HEK293 (cell line): ENCODE measurements around the gene HMX2.

Experiments used
- CTCF ChIA-PET: fragments of 350-600 bp; formaldehyde crosslinking; extraction: SDS; loops from one replicate; lab custom pipeline; 2021; ENCODE audit warnings: antibody characterized with exemption; lab: Yijun Ruan, JAX
- POLR2A ChIA-PET: fragments of 300-600 bp; formaldehyde crosslinking; extraction: SDS; loops from one replicate; lab custom pipeline; 2020; ENCODE audit warnings: antibody characterized with exemption, inconsistent platforms; lab: Yijun Ruan, JAX
- H3K27ac ChIP-seq: fragments of 200-500 bp; sonication (Bioruptor generic); 2 replicates; pipeline ENCODE4 v1.5.1; 2014; ENCODE audit warnings: low read depth, low read length, control low read depth, inconsistent platforms; ENCODE audit errors: extremely low read depth
- H3K36me3 ChIP-seq, 2 experiments: fragments of 200-500 bp in 1 of 2; sonication (Bioruptor generic) in 1 of 2; 1 replicate in 1 of 2; 2 replicates in 1 of 2; pipeline ENCODE4 v1.5.1; 2014 to 2017; ENCODE audit warnings: inconsistent platforms in 2 of 2, low read length in 2 of 2; ENCODE audit not compliant: control insufficient read depth in 2 of 2, insufficient read depth in 1 of 2
- H3K4me1 ChIP-seq: fragments of 200-500 bp; sonication (Bioruptor generic); 2 replicates; pipeline ENCODE4 v1.5.1; 2014; ENCODE audit warnings: mild to moderate bottlenecking, low read length, inconsistent platforms; ENCODE audit not compliant: control insufficient read depth, insufficient read depth
- H3K4me3 ChIP-seq: 2 replicates; pipeline ENCODE4 v1.5.1; 2011; ENCODE audit warnings: low read depth, mild to moderate bottlenecking, control low read depth, low read length, moderate library complexity
- H3K9me3 ChIP-seq: fragments of 200-500 bp; sonication (Bioruptor generic); 2 replicates; pipeline ENCODE4 v1.5.1; 2014; ENCODE audit warnings: low read depth, low read length, inconsistent platforms; ENCODE audit not compliant: control insufficient read depth, insufficient read depth
- GLIS2 ChIP-seq: fragments of 450-650 bp; formaldehyde crosslinking; IDR thresholded peaks from 2 replicates; pipeline ENCODE4 v1.5.1; 2016; ENCODE audit warnings: missing biosample characterization, missing genetic modification characterization
- MEIS1 ChIP-seq: sonication (generic); formaldehyde crosslinking; IDR thresholded peaks from 2 replicates; pipeline ENCODE4 v1.8.1; 2022; ENCODE audit warnings: missing genetic modification reagents, mild to moderate bottlenecking, borderline replicate concordance
- OSR2 ChIP-seq: fragments of 450-650 bp; formaldehyde crosslinking; IDR thresholded peaks from 2 replicates; pipeline ENCODE4 v1.5.1; 2016; ENCODE audit warnings: missing biosample characterization, missing genetic modification characterization
- OVOL3 ChIP-seq: fragments of 450-650 bp; formaldehyde crosslinking; IDR thresholded peaks from 2 replicates; pipeline ENCODE4 v1.5.1; 2016; ENCODE audit warnings: missing biosample characterization, missing genetic modification characterization
- RBAK ChIP-seq: fragments of 450-650 bp; formaldehyde crosslinking; IDR thresholded peaks from 2 replicates; pipeline ENCODE4 v1.5.1; 2016; ENCODE audit warnings: missing biosample characterization, missing genetic modification characterization
- ZFHX2 ChIP-seq: fragments of 450-650 bp; formaldehyde crosslinking; conservative IDR thresholded peaks from 2 replicates; pipeline ENCODE4 v1.5.1; 2016; ENCODE audit warnings: missing biosample characterization, missing genetic modification characterization
- ZFP3 ChIP-seq: fragments of 450-650 bp; formaldehyde crosslinking; IDR thresholded peaks from 2 replicates; pipeline ENCODE4 v1.5.1; 2016; ENCODE audit warnings: low read depth, missing biosample characterization, missing genetic modification characterization
- ZFP37 ChIP-seq: fragments of 450-650 bp; formaldehyde crosslinking; IDR thresholded peaks from 2 replicates; pipeline ENCODE4 v1.5.1; 2016; ENCODE audit warnings: missing biosample characterization, missing genetic modification characterization
- ZNF175 ChIP-seq: fragments of 450-650 bp; formaldehyde crosslinking; IDR thresholded peaks from 2 replicates; pipeline ENCODE4 v1.5.1; 2016; ENCODE audit warnings: missing biosample characterization, missing genetic modification characterization
- ZNF223 ChIP-seq: fragments of 450-650 bp; formaldehyde crosslinking; IDR thresholded peaks from 2 replicates; pipeline ENCODE4 v1.5.1; 2016; ENCODE audit warnings: missing biosample characterization, missing genetic modification characterization
- ZNF23 ChIP-seq: fragments of 450-650 bp; formaldehyde crosslinking; IDR thresholded peaks from 2 replicates; pipeline ENCODE4 v1.5.1; 2016; ENCODE audit warnings: missing biosample characterization, missing genetic modification characterization, borderline replicate concordance
- ZNF248 ChIP-seq: fragments of 450-650 bp; formaldehyde crosslinking; IDR thresholded peaks from 2 replicates; pipeline ENCODE4 v1.5.1; 2017; ENCODE audit warnings: missing biosample characterization, missing genetic modification characterization
- ZNF266 ChIP-seq: fragments of 450-650 bp; formaldehyde crosslinking; IDR thresholded peaks from 2 replicates; pipeline ENCODE4 v1.5.1; 2016; ENCODE audit warnings: missing biosample characterization, missing genetic modification characterization, low read depth
- ZNF324 ChIP-seq: fragments of 450-650 bp; formaldehyde crosslinking; IDR thresholded peaks from 2 replicates; pipeline ENCODE4 v1.5.1; 2016; ENCODE audit warnings: missing biosample characterization, missing genetic modification characterization
- ZNF394 ChIP-seq: fragments of 450-650 bp; formaldehyde crosslinking; IDR thresholded peaks from 2 replicates; pipeline ENCODE4 v1.5.1; 2016; ENCODE audit warnings: missing biosample characterization, missing genetic modification characterization, mild to moderate bottlenecking, moderate library complexity, borderline replicate concordance
- ZNF416 ChIP-seq: fragments of 450-650 bp; formaldehyde crosslinking; IDR thresholded peaks from 2 replicates; pipeline ENCODE4 v1.5.1; 2016; ENCODE audit warnings: missing biosample characterization, missing genetic modification characterization
- ZNF426 ChIP-seq: fragments of 450-650 bp; formaldehyde crosslinking; IDR thresholded peaks from 2 replicates; pipeline ENCODE4 v1.5.1; 2017; ENCODE audit warnings: missing biosample characterization, missing genetic modification characterization, mild to moderate bottlenecking, inconsistent platforms, moderate library complexity
- ZNF433 ChIP-seq: fragments of 450-650 bp; formaldehyde crosslinking; IDR thresholded peaks from 2 replicates; pipeline ENCODE4 v1.5.1; 2016; ENCODE audit warnings: missing biosample characterization, missing genetic modification characterization, low read depth
- ZNF514 ChIP-seq: fragments of 450-650 bp; formaldehyde crosslinking; IDR thresholded peaks from 2 replicates; pipeline ENCODE4 v1.5.1; 2016; ENCODE audit warnings: missing biosample characterization, missing genetic modification characterization
- ZNF621 ChIP-seq: fragments of 450-650 bp; formaldehyde crosslinking; IDR thresholded peaks from 2 replicates; pipeline ENCODE4 v1.5.1; 2017; ENCODE audit warnings: missing biosample characterization, missing genetic modification characterization
- ZNF654 ChIP-seq: fragments of 450-650 bp; formaldehyde crosslinking; IDR thresholded peaks from 2 replicates; pipeline ENCODE4 v1.5.1; 2016; ENCODE audit warnings: low read depth, missing biosample characterization, missing genetic modification characterization
- ZNF747 ChIP-seq: fragments of 450-650 bp; formaldehyde crosslinking; IDR thresholded peaks from 2 replicates; pipeline ENCODE4 v1.5.1; 2016; ENCODE audit warnings: missing biosample characterization, missing genetic modification characterization
- TF ChIP-seq, protein P1 (sequence below): fragments of 450-650 bp; formaldehyde crosslinking; conservative IDR thresholded peaks from 2 replicates; pipeline ENCODE4 v1.5.1; 2016; ENCODE audit warnings: low read depth, missing biosample characterization, missing genetic modification characterization
- TF ChIP-seq, protein P2 (sequence below): sonication (generic); formaldehyde crosslinking; IDR thresholded peaks from 2 replicates; pipeline ENCODE4 v1.8.1; 2022; ENCODE audit warnings: mild to moderate bottlenecking, moderate library complexity, missing genetic modification reagents
- TF ChIP-seq, protein P3 (sequence below): fragments of 450-650 bp; formaldehyde crosslinking; IDR thresholded peaks from 2 replicates; pipeline ENCODE4 v1.5.1; 2016; ENCODE audit warnings: missing biosample characterization, missing genetic modification characterization
- TF ChIP-seq, protein P4 (sequence below): fragments of 450-650 bp; formaldehyde crosslinking; IDR thresholded peaks from 2 replicates; pipeline ENCODE4 v1.5.1; 2016; ENCODE audit warnings: missing biosample characterization, missing genetic modification characterization

Gene HMX2

DNA sequence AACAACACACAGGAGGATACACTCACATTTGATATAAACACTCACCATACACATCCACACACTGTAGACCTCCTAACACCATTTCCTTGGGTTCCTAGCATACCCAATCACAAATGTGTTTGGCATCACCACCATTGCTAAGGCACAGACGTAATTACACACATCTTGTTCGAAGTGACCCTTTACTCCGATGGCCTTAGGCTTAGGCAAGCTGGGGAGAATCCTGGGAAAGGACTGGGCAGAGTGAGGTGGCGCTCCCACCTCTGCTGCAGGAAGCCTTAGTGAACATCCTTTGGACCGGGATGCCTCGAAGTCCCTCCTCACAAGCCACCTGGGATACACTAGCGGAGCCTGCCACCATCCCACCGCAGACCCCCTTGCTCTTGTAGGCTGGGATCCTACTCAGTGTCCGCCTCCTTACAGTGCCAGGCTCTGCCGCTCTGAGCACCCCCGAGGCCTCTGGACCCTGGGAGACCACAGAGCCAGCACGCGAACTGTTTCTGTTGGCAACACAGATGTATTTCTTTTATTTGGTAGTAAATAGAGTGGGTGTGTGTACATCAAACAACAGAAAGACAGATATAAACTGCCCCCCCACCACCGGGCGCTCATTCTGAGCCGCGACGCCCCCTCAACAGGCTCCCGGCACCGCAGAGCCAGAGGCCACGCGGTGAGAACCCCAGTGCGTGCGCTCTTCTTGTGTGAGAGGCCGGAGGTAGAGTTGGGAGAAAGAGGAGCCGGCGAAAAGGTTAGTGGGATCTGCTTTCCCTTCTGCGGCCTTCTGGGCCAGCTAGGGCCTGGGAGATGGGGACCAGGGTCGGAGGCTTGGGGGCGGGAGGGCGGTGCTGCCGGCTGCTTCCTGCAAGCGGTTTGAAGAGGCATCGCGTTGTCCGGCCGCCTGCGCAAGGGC lies 5.9 kb upstream of the HMX2 start:
- Histone ChIP-seq H3K27ac (no peak overlapping the region), H3K9me3 (no peaks in the 10 kb centered on the region), H3K4me1 (no peaks in the 10 kb centered on the region), H3K4me3 (no peak overlapping the region), H3K36me3 (no peaks in the 10 kb centered on the region)
- ChIA-PET POLR2A (no interaction called here), CTCF (no interaction called here)
- TF ChIP-seq GLIS2 (no peak), ZNF416 (tag by site-specific recombination) (no peak), ZNF394 (tag by site-specific recombination) (no peak), ZNF433 (tag by site-specific recombination) (no peak), ZNF426 (tag by site-specific recombination) (no peak), ZNF654 (tag by site-specific recombination) (no peak), ZFHX2 (tag by site-specific recombination) (no peak), ZNF223 (tag by site-specific recombination) (no peak), ZNF324 (tag by site-specific recombination) (no peak), ZFP37 (tag by site-specific recombination) (no peak), ZFP3 (tag by site-specific recombination) (no peak), RBAK (tag by site-specific recombination) (no peak), ZNF621 (tag by site-specific recombination) (no peak), MEIS1 (CRISPR knock-in tag) (no peak), ZNF266 (no peak), ZNF175 (tag by site-specific recombination) (no peak)
- TF ChIP-seq, protein P1, sequence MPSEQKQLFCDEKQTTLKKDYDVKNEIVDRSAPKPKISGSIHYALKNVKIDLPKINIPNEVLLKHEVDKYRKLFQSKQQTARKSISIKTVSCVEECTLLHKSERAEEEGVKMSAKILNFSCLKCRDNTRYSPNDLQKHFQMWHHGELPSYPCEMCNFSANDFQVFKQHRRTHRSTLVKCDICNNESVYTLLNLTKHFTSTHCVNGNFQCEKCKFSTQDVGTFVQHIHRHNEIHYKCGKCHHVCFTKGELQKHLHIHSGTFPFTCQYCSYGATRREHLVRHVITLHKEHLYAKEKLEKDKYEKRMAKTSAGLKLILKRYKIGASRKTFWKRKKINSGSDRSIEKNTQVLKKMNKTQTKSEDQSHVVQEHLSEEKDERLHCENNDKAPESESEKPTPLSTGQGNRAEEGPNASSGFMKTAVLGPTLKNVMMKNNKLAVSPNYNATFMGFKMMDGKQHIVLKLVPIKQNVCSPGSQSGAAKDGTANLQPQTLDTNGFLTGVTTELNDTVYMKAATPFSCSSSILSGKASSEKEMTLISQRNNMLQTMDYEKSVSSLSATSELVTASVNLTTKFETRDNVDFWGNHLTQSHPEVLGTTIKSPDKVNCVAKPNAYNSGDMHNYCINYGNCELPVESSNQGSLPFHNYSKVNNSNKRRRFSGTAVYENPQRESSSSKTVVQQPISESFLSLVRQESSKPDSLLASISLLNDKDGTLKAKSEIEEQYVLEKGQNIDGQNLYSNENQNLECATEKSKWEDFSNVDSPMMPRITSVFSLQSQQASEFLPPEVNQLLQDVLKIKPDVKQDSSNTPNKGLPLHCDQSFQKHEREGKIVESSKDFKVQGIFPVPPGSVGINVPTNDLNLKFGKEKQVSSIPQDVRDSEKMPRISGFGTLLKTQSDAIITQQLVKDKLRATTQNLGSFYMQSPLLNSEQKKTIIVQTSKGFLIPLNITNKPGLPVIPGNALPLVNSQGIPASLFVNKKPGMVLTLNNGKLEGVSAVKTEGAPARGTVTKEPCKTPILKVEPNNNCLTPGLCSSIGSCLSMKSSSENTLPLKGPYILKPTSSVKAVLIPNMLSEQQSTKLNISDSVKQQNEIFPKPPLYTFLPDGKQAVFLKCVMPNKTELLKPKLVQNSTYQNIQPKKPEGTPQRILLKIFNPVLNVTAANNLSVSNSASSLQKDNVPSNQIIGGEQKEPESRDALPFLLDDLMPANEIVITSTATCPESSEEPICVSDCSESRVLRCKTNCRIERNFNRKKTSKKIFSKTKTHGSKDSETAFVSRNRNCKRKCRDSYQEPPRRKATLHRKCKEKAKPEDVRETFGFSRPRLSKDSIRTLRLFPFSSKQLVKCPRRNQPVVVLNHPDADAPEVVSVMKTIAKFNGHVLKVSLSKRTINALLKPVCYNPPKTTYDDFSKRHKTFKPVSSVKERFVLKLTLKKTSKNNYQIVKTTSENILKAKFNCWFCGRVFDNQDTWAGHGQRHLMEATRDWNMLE (tag by site-specific recombination) = no peak
- TF ChIP-seq, all 188 proteins: peak for 0

- CTCF ChIA-PET = no interaction called here
- Histone ChIP-seq H3K4me3 (no peak overlapping the region), H3K9me3 (no peaks in the 10 kb centered on the region), H3K36me3 (no peaks in the 10 kb centered on the region), H3K4me1 (no peaks in the 10 kb centered on the region), H3K27ac (no peak overlapping the region)
- POLR2A ChIA-PET = no interaction called here
- TF ChIP-seq OSR2 = no peak
- no peak for TF ChIP-seq ZNF23
- no peak for TF ChIP-seq ZNF248 (tag by site-specific recombination)
- TF ChIP-seq, protein P2, sequence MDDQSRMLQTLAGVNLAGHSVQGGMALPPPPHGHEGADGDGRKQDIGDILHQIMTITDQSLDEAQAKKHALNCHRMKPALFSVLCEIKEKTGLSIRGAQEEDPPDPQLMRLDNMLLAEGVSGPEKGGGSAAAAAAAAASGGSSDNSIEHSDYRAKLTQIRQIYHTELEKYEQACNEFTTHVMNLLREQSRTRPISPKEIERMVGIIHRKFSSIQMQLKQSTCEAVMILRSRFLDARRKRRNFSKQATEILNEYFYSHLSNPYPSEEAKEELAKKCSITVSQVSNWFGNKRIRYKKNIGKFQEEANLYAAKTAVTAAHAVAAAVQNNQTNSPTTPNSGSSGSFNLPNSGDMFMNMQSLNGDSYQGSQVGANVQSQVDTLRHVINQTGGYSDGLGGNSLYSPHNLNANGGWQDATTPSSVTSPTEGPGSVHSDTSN = no peak
- no peak for TF ChIP-seq ZNF514
- TF ChIP-seq, protein P3, sequence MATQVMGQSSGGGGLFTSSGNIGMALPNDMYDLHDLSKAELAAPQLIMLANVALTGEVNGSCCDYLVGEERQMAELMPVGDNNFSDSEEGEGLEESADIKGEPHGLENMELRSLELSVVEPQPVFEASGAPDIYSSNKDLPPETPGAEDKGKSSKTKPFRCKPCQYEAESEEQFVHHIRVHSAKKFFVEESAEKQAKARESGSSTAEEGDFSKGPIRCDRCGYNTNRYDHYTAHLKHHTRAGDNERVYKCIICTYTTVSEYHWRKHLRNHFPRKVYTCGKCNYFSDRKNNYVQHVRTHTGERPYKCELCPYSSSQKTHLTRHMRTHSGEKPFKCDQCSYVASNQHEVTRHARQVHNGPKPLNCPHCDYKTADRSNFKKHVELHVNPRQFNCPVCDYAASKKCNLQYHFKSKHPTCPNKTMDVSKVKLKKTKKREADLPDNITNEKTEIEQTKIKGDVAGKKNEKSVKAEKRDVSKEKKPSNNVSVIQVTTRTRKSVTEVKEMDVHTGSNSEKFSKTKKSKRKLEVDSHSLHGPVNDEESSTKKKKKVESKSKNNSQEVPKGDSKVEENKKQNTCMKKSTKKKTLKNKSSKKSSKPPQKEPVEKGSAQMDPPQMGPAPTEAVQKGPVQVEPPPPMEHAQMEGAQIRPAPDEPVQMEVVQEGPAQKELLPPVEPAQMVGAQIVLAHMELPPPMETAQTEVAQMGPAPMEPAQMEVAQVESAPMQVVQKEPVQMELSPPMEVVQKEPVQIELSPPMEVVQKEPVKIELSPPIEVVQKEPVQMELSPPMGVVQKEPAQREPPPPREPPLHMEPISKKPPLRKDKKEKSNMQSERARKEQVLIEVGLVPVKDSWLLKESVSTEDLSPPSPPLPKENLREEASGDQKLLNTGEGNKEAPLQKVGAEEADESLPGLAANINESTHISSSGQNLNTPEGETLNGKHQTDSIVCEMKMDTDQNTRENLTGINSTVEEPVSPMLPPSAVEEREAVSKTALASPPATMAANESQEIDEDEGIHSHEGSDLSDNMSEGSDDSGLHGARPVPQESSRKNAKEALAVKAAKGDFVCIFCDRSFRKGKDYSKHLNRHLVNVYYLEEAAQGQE (tag by site-specific recombination) = no peak
- TF ChIP-seq, protein P4, sequence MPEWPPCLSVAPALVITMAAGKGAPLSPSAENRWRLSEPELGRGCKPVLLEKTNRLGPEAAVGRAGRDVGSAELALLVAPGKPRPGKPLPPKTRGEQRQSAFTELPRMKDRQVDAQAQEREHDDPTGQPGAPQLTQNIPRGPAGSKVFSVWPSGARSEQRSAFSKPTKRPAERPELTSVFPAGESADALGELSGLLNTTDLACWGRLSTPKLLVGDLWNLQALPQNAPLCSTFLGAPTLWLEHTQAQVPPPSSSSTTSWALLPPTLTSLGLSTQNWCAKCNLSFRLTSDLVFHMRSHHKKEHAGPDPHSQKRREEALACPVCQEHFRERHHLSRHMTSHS = no peak
- TF ChIP-seq ZNF747 (tag by site-specific recombination) = no peak
- no peak for TF ChIP-seq OVOL3 (tag by site-specific recombination)
Observed at GRCh38 chr10:123142701-123143161, 5.2 kb upstream of the HMX2 start.
